Endothelial cell of umbilical vein (primary cell): Measurements from ENCODE around the gene TGFBI. TPM values are rescaled to one million over a fixed set of nuclear protein-coding genes. Genes with fewer than 3 reads are reported as not detected.

Experiments used
- BruUV-seq: library from RNA; stranded (reverse); fragments of 400-500 nt; replicated peaks from 2 replicates; lab custom pipeline; 2021; lab: Mats Ljungman, UMichigan
- CTCF ChIA-PET: fragments of 300-600, 350-600 bp; sonication (Branson Sonifier 250); formaldehyde crosslinking; loops from one replicate; lab custom pipeline; 2021; ENCODE audit warnings: antibody characterized with exemption, inconsistent platforms; lab: Charles Lee
- POLR2A ChIA-PET: fragments of 300-600, 350-600 bp; sonication (Branson Sonifier 250); formaldehyde crosslinking; loops from one replicate; lab custom pipeline; 2021; ENCODE audit warnings: antibody characterized with exemption, inconsistent platforms; lab: Charles Lee
- DNase-seq: peaks from one replicate; pipeline ENCODE4 v3.0.0-alpha.2; 2011; ENCODE audit warnings: low read depth, low spot score
- FAIRE-seq: peaks from 2 replicates; lab custom pipeline; 2011; peaks lifted over from hg19 to GRCh38; lab: Jason Lieb, UNC
- H2AFZ ChIP-seq: 2 replicates; pipeline ENCODE4 v1.6.0; 2012; ENCODE audit warnings: low read depth, low read length, control low read depth, inconsistent platforms
- H3K27ac ChIP-seq: 2 replicates; pipeline ENCODE4 v1.5.1; 2011; ENCODE audit warnings: low read depth, mild to moderate bottlenecking, control low read depth, low read length, moderate library complexity; ENCODE audit not compliant: insufficient read depth
- H3K27me3 ChIP-seq, 2 experiments: 2 replicates each; pipeline versions ENCODE4 v1.6.0 to v1.6.1; 2011; ENCODE audit warnings: low read length in 2 of 2, mixed read lengths in 1 of 2; ENCODE audit not compliant: control insufficient read depth in 2 of 2, insufficient read depth in 2 of 2
- H3K36me3 ChIP-seq, 2 experiments: 2 replicates in 1 of 2; 3 replicates in 1 of 2; pipeline ENCODE4 v1.5.1; 2011; ENCODE audit warnings: low read length in 2 of 2, mild to moderate bottlenecking in 1 of 2, moderate library complexity in 1 of 2; ENCODE audit not compliant: control insufficient read depth in 2 of 2, insufficient read depth in 2 of 2; ENCODE audit errors: extremely low read depth in 1 of 2
- H3K4me1 ChIP-seq: 3 replicates; pipeline ENCODE4 v1.5.1; 2011; ENCODE audit warnings: mild to moderate bottlenecking, low read length; ENCODE audit not compliant: control insufficient read depth, insufficient read depth; ENCODE audit errors: extremely low read depth
- H3K4me2 ChIP-seq: 2 replicates; pipeline ENCODE4 v1.6.1; 2011; ENCODE audit warnings: low read length, control low read depth, mixed read lengths; ENCODE audit not compliant: insufficient read depth
- H3K4me3 ChIP-seq, 3 experiments: fragments of 200-600 bp in 1 of 3; sonication (generic), shearing (Covaris generic) in 1 of 3; replicated peaks in 1 of 3; 2 replicates each; pipeline ENCODE4 v1.5.1; 2011 to 2016; ENCODE audit warnings: control low read depth in 3 of 3, low read length in 3 of 3, mild to moderate bottlenecking in 2 of 3, inconsistent platforms in 1 of 3, low read depth in 1 of 3, moderate library complexity in 1 of 3; ENCODE audit not compliant: insufficient read depth in 1 of 3
- H3K79me2 ChIP-seq: 2 replicates; pipeline ENCODE4 v1.6.0; 2012; ENCODE audit warnings: low read length, inconsistent platforms; ENCODE audit not compliant: control insufficient read depth, insufficient read depth
- H3K9ac ChIP-seq: replicated peaks from 2 replicates; pipeline ENCODE3; 2011; ENCODE audit warnings: low read length, control low read depth; ENCODE audit not compliant: insufficient read depth; ENCODE audit errors: extremely low read depth
- H3K9me1 ChIP-seq: replicated peaks from 3 replicates; pipeline ENCODE4 v1.6.0; 2011; ENCODE audit warnings: mild to moderate bottlenecking, low read length; ENCODE audit not compliant: control insufficient read depth, insufficient read depth; ENCODE audit errors: extremely low read depth
- H3K9me3 ChIP-seq: replicated peaks from 2 replicates; pipeline ENCODE4 v1.5.1; 2012; ENCODE audit warnings: low read length, inconsistent platforms; ENCODE audit not compliant: control insufficient read depth, insufficient read depth
- H4K20me1 ChIP-seq: replicated peaks from 2 replicates; pipeline ENCODE3; 2011; ENCODE audit warnings: mild to moderate bottlenecking, low read length; ENCODE audit not compliant: control insufficient read depth, insufficient read depth; ENCODE audit errors: extremely low read depth
- EZH2 ChIP-seq: IDR thresholded peaks from 2 replicates; pipeline ENCODE4 v1.6.1; 2012; ENCODE audit warnings: borderline replicate concordance, low read depth, mild to moderate bottlenecking, moderate library complexity, low read length, inconsistent platforms; ENCODE audit not compliant: severe bottlenecking
- FOS ChIP-seq: IDR thresholded peaks from 2 replicates; pipeline ENCODE4 v1.6.1; 2011; ENCODE audit warnings: mild to moderate bottlenecking, low read length, moderate library complexity, borderline replicate concordance; ENCODE audit not compliant: insufficient read depth
- GATA2 ChIP-seq: IDR thresholded peaks from 2 replicates; pipeline ENCODE4 v1.7.0; 2011; ENCODE audit warnings: low read depth, mild to moderate bottlenecking, moderate library complexity, mixed read lengths, low read length; ENCODE audit not compliant: insufficient read length, insufficient read depth
- JUN ChIP-seq: IDR thresholded peaks from 2 replicates; pipeline ENCODE4 v1.6.1; 2011; ENCODE audit warnings: borderline replicate concordance, low read depth; ENCODE audit not compliant: insufficient read length, insufficient read depth
- MYC ChIP-seq: IDR thresholded peaks from one replicate; pipeline ENCODE4 v1.6.1; 2011; ENCODE audit warnings: mild to moderate bottlenecking, low read depth, low read length
- POLR2A ChIP-seq: IDR thresholded peaks from 2 replicates; pipeline ENCODE4 v1.6.1; 2012; ENCODE audit warnings: low read depth, mild to moderate bottlenecking, control low read depth, low read length
- POLR2AphosphoS5 ChIP-seq: IDR thresholded peaks from 2 replicates; pipeline ENCODE4 v1.6.1; 2012; ENCODE audit warnings: low read depth, mild to moderate bottlenecking, control low read depth, low read length, moderate library complexity; ENCODE audit not compliant: insufficient read depth
- dilution Hi-C: fragments of 300-500 bp; cut with MboI; formaldehyde crosslinking; loops from one replicate; pipeline ENCODE4 v1.15.0; 2019; ENCODE audit warnings: low sequenced_read_pairs; ENCODE audit not compliant: extremely low pct_ligation_motif_present
- intact Hi-C: fragments of 100-400 bp; cut with micrococcal nuclease; formaldehyde crosslinking; loops from one replicate; pipeline ENCODE4 v1.10.0; 2022
- polyA plus RNA-seq, 4 experiments: library from polyadenylated mRNA; depleted of rRNA in 3 of 4; stranded (reverse) in 3 of 4; unstranded in 1 of 4; fragments of >200 nt; gene quantifications; 2 replicates each; pipeline versions ENCODE4 v1.2.1 to v1.2.3, GENCODE V29; 2011 to 2012; ENCODE audit warnings: missing spikeins in 1 of 4
- total RNA-seq: library from RNA; stranded (reverse); gene quantifications from 2 replicates; pipeline ENCODE4 v1.2.3, GENCODE V29; 2021
- TF ChIP-seq, protein P1 (sequence below), 2 donors: IDR thresholded peaks; 1 replicate in 1 of 2; 2 replicates in 1 of 2; pipeline ENCODE4 v1.5.1; 2011; ENCODE audit warnings: low read length in 2 of 2, mild to moderate bottlenecking in 2 of 2, moderate library complexity in 2 of 2, control low read depth in 1 of 2, inconsistent platforms in 1 of 2, low read depth in 1 of 2; ENCODE audit not compliant: insufficient read depth in 1 of 2; ENCODE audit errors: extremely low read depth in 1 of 2
- TF ChIP-seq, protein P2 (sequence below): IDR thresholded peaks from 2 replicates; pipeline ENCODE4 v1.6.1; 2011; ENCODE audit not compliant: insufficient read depth, insufficient read length

TGFBI gene
- total and polyA plus RNA-seq, 2 donors (not counting 3 experiments of a cell fraction or from before 2014, with no cell fraction given) = 6.5 to 18.9 TPM

DNA sequence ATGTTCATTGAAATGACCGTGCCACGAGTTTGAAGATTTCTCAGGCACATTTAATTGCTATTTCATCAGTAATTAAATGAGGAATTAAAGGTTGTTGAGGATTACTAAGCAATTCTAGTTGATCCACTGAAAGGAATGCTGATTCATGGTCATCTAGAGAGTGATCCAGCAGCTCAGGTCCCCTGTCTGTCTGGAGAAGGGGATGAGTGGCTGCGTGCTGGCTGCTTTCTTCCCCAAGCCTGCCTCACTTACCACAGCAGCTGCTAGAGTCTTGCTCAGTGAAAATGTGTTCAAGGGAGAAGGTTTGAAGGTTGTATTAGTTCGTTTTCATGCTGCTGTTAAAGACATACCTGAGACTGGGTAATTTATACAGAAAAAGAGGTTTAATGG lies 7.8 kb upstream of the TGFBI start:
- Histone ChIP-seq H4K20me1 (no peaks in the 10 kb centered on the region), H3K27ac (no peak overlapping the region), H3K4me2 (no peak overlapping the region), H3K4me3 (no peak overlapping the region), H3K9me3 (no peaks in the 10 kb centered on the region), H3K79me2 (no peaks in the 10 kb centered on the region), H3K9ac (no peak overlapping the region), H3K9me1 (no peaks in the 10 kb centered on the region), H3K36me3 (no peaks in the 10 kb centered on the region), H3K27me3 (no peaks in the 10 kb centered on the region), H2AFZ (peak overlapping the region; percentile 29), H3K4me1 (peaks cover 19% of the 10 kb centered on the region)
- no peak for TF ChIP-seq POLR2AphosphoS5
- no peak for TF ChIP-seq MYC
- TF ChIP-seq GATA2 = no peak
- TF ChIP-seq, protein P1, sequence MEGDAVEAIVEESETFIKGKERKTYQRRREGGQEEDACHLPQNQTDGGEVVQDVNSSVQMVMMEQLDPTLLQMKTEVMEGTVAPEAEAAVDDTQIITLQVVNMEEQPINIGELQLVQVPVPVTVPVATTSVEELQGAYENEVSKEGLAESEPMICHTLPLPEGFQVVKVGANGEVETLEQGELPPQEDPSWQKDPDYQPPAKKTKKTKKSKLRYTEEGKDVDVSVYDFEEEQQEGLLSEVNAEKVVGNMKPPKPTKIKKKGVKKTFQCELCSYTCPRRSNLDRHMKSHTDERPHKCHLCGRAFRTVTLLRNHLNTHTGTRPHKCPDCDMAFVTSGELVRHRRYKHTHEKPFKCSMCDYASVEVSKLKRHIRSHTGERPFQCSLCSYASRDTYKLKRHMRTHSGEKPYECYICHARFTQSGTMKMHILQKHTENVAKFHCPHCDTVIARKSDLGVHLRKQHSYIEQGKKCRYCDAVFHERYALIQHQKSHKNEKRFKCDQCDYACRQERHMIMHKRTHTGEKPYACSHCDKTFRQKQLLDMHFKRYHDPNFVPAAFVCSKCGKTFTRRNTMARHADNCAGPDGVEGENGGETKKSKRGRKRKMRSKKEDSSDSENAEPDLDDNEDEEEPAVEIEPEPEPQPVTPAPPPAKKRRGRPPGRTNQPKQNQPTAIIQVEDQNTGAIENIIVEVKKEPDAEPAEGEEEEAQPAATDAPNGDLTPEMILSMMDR (IDR thresholded peaks at IDR 0.05; ENCODE audit: extremely low read depth in 1 of 2, insufficient read depth in 1 of 2, low read depth in 1 of 2, low read length in 2 of 2) = no peak
- TF ChIP-seq, protein P2, sequence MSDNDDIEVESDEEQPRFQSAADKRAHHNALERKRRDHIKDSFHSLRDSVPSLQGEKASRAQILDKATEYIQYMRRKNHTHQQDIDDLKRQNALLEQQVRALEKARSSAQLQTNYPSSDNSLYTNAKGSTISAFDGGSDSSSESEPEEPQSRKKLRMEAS = no peak
- no peak for TF ChIP-seq JUN
- no peak for TF ChIP-seq POLR2A
- TF ChIP-seq EZH2 = no peak
- TF ChIP-seq FOS = no peak
- DNase-seq (no peak), FAIRE-seq (no peak)
- dilution Hi-C loops (no loop called here), intact Hi-C loops (no loop called here)
- POLR2A ChIA-PET = no interaction called here
- no TSS peak for BruUV-seq
- CTCF ChIA-PET = interaction anchor here (2.6 kb wide), 1 partner anchor 44 kb away, joined by 6 read pairs; no protein-coding TSS in a partner anchor
